WTC11 (cell line): ENCODE results near the gene STX17. TPM values are rescaled to one million over a fixed set of nuclear protein-coding genes. Genes with fewer than 3 reads are reported as not detected.

Source experiments
- ATAC-seq: fragments of 200-7000 bp; cut with Tn5 transposase; 2 replicates; pipeline ENCODE4 v1.10.0; 2021; ENCODE audit warnings: mild to moderate bottlenecking, moderate library complexity
- CTCF ChIA-PET: fragments of 300-600 bp; sonication (Branson Sonifier 250); formaldehyde crosslinking; loops from one replicate; lab custom pipeline; 2021; ENCODE audit warnings: antibody characterized with exemption; lab: Charles Lee
- POLR2A ChIA-PET: fragments of 350-600 bp; sonication (Branson Sonifier 250); formaldehyde crosslinking; loops from one replicate; lab custom pipeline; 2021; ENCODE audit warnings: antibody characterized with exemption; lab: Charles Lee
- DNase-seq: peaks from one replicate; pipeline ENCODE4 v3.0.0; 2021; ENCODE audit warnings: low spot score
- H3K27ac Mint-ChIP-seq: 2 replicates; pipeline ENCODE4 v1.8.0; 2021; ENCODE audit warnings: mixed read lengths
- H3K27me3 Mint-ChIP-seq: 2 replicates; pipeline ENCODE4 v1.8.0; 2021; ENCODE audit warnings: low read depth, mild to moderate bottlenecking, moderate library complexity, mixed read lengths
- H3K36me3 Mint-ChIP-seq: 2 replicates; pipeline ENCODE4 v1.8.0; 2021; ENCODE audit warnings: mixed read lengths
- H3K4me1 Mint-ChIP-seq: 2 replicates; pipeline ENCODE4 v1.8.0; 2022; ENCODE audit warnings: mixed read lengths
- H3K4me3 Mint-ChIP-seq: 2 replicates; pipeline ENCODE4 v1.8.0; 2021; ENCODE audit warnings: mild to moderate bottlenecking, moderate library complexity, mixed read lengths
- H3K9me3 Mint-ChIP-seq: 2 replicates; pipeline ENCODE4 v1.8.0; 2021; ENCODE audit warnings: mixed read lengths
- AR ChIP-seq: fragments of 250-450 bp; sonication (Bioruptor Pico); IDR thresholded peaks from 2 replicates; pipeline ENCODE4 v1.9.0; 2021; ENCODE audit warnings: mild to moderate bottlenecking
- ATF1 ChIP-seq: sonication (generic); formaldehyde crosslinking; IDR thresholded peaks from 2 replicates; pipeline ENCODE4 v1.8.1; 2023; ENCODE audit warnings: mild to moderate bottlenecking, moderate library complexity, missing genetic modification reagents
- E2F5 ChIP-seq: sonication (generic); formaldehyde crosslinking; IDR thresholded peaks from 2 replicates; pipeline ENCODE4 v1.8.1; 2022; ENCODE audit warnings: mild to moderate bottlenecking, moderate library complexity, missing genetic modification reagents
- FOXJ3 ChIP-seq: sonication (generic); formaldehyde crosslinking; IDR thresholded peaks from 2 replicates; pipeline ENCODE4 v1.9.0; 2021; ENCODE audit warnings: missing genetic modification reagents, mild to moderate bottlenecking, borderline replicate concordance
- FOXK1 ChIP-seq: sonication (generic); formaldehyde crosslinking; IDR thresholded peaks from 2 replicates; pipeline ENCODE4 v1.8.0; 2022; ENCODE audit warnings: mild to moderate bottlenecking, moderate library complexity, missing genetic modification reagents
- GABPB1 ChIP-seq: sonication (generic); formaldehyde crosslinking; IDR thresholded peaks from 2 replicates; pipeline ENCODE4 v1.8.1; 2023; ENCODE audit warnings: mild to moderate bottlenecking, missing genetic modification reagents
- HMGXB4 ChIP-seq: sonication (generic); formaldehyde crosslinking; IDR thresholded peaks from 2 replicates; pipeline ENCODE4 v1.8.1; 2023; ENCODE audit warnings: mild to moderate bottlenecking, moderate library complexity, missing genetic modification reagents
- NFATC4 ChIP-seq: fragments of 250-450 bp; sonication (Bioruptor Pico); IDR thresholded peaks from 2 replicates; pipeline ENCODE4 v1.9.0; 2021; ENCODE audit warnings: mild to moderate bottlenecking
- PRRX2 ChIP-seq: fragments of 250-450 bp; sonication (Bioruptor Pico); IDR thresholded peaks from 2 replicates; pipeline ENCODE4 v1.8.0; 2021; ENCODE audit warnings: mild to moderate bottlenecking
- RORB ChIP-seq: fragments of 250-450 bp; sonication (Bioruptor Pico); IDR thresholded peaks from 2 replicates; pipeline ENCODE4 v1.9.0; 2021; ENCODE audit warnings: mild to moderate bottlenecking
- SMAD4 ChIP-seq: sonication (generic); formaldehyde crosslinking; IDR thresholded peaks from 2 replicates; pipeline ENCODE4 v1.8.0; 2022; ENCODE audit warnings: mild to moderate bottlenecking, missing genetic modification reagents
- STAT6 ChIP-seq: sonication (generic); formaldehyde crosslinking; conservative IDR thresholded peaks from 2 replicates; pipeline ENCODE4 v1.8.1; 2023; ENCODE audit warnings: mild to moderate bottlenecking, low read depth, missing genetic modification reagents, moderate library complexity
- TCF7 ChIP-seq: sonication (generic); formaldehyde crosslinking; IDR thresholded peaks from 2 replicates; pipeline ENCODE4 v1.8.0; 2022; ENCODE audit warnings: mild to moderate bottlenecking, low read depth, missing genetic modification reagents, moderate library complexity
- ZBTB43 ChIP-seq: sonication (generic); formaldehyde crosslinking; IDR thresholded peaks from 2 replicates; pipeline ENCODE4 v1.8.1; 2023; ENCODE audit warnings: mild to moderate bottlenecking, missing genetic modification reagents
- ZNF281 ChIP-seq: sonication (generic); formaldehyde crosslinking; IDR thresholded peaks from 2 replicates; pipeline ENCODE4 v1.8.0; 2023; ENCODE audit warnings: mild to moderate bottlenecking, missing genetic modification reagents
- ZSCAN18 ChIP-seq: fragments of 250-450 bp; sonication (Bioruptor Pico); IDR thresholded peaks from 2 replicates; pipeline ENCODE4 v2.1.2; 2022; ENCODE audit warnings: mild to moderate bottlenecking, moderate library complexity
- total RNA-seq: library from RNA; stranded (reverse); gene quantifications from 3 replicates; pipeline ENCODE4 v1.2.3, GENCODE V29; 2021

STX17 gene
- total RNA-seq, 1 experiment from 2014 or later: 22.1 TPM

DNA sequence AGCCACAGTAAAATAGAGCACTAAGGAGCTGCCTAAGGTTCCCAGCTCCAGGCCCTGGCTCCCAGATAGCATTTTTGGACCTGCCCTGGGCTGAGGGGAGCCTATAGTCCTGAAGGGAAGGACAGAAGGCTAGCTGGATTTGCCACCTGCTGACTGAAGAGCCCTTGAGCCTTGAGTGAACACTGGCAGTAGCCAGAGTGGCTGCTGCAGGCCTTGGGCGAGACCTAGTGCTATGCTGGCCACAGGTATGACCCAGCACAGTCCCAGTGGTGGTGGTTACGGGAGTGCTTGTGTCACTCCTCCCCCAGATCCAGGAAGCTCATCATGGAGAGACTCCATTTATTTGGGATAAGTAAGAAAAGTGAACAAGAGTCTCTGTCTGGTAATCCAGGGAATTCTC, 10.3 kb upstream of the STX17 start (continued):
- no peak for TF ChIP-seq ATF1 (CRISPR knock-in tag)
- TF ChIP-seq HMGXB4: no peak

DNA sequence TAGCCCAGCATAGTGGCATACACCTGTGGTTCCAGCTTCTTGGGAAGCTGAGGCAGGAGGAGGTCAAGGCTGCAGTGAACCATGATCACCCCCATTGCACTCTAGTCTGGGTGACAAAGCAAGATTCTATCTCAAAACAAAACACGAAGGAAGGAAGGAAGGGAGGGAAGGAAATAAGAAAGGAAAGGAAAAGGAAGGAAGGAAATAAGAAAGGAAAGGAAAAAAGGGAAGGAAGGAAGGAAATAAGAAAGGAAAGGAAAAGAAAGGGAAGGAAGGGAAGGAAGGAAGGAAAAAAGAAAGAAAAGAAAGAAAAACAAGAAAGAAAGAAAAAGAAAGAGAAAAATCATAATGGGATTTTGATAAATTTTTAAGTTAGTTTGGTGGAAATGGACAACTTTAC, 3.1 kb upstream of the STX17 start:
- Mint-ChIP-seq H3K36me3 (no peaks in the 10 kb centered on the region), H3K4me1 (peaks cover 25% of the 10 kb centered on the region), H3K27me3 (peaks cover 5% of the 10 kb centered on the region; the same call in 1 of the 2 replicates), H3K9me3 (0 out of 2 replicates have a peak, but pooled peaks cover 3% of the 10 kb centered on the region), H3K27ac (no peak overlapping the region), H3K4me3 (no peak overlapping the region)
- ATAC-seq (no peak), DNase-seq (no peak)
- TF ChIP-seq ZSCAN18 (CRISPR knock-in tag) (no peak), PRRX2 (no peak), ZBTB43 (CRISPR knock-in tag) (no peak), FOXK1 (CRISPR knock-in tag) (no peak), GABPB1 (CRISPR knock-in tag) (no peak), SMAD4 (CRISPR knock-in tag) (no peak), FOXJ3 (CRISPR knock-in tag) (no peak), RORB (no peak), STAT6 (CRISPR knock-in tag) (no peak), ZNF281 (CRISPR knock-in tag) (no peak), ATF1 (CRISPR knock-in tag) (no peak), TCF7 (CRISPR knock-in tag) (no peak), E2F5 (no peak), NFATC4 (CRISPR knock-in tag) (no peak), AR (CRISPR knock-in tag) (no peak)
- CTCF ChIA-PET: no interaction called here
- POLR2A ChIA-PET: no interaction called here
